Kidney epithelial cell (primary cell): ENCODE measurements around the gene MICAL3. TPM values are rescaled to one million over a fixed set of nuclear protein-coding genes. Genes with fewer than 3 reads are reported as not detected.

Experiments
- DNase-seq: peaks from one replicate; pipeline ENCODE4 v3.0.0-alpha.2; 2010; ENCODE audit warnings: low read depth
- H3K27me3 ChIP-seq: 2 replicates; pipeline ENCODE4 v1.6.0; 2011; ENCODE audit warnings: low read length; ENCODE audit not compliant: control insufficient read depth, insufficient read depth
- H3K36me3 ChIP-seq: 2 replicates; pipeline ENCODE4 v1.5.1; 2011; ENCODE audit warnings: low read length; ENCODE audit not compliant: control insufficient read depth, insufficient read depth
- H3K4me3 ChIP-seq: 2 replicates; pipeline ENCODE4 v1.5.1; 2011; ENCODE audit warnings: low read depth, mild to moderate bottlenecking, control low read depth, low read length
- total RNA-seq: library from RNA; depleted of rRNA; stranded (reverse); fragments of >200 nt; gene quantifications from 2 replicates; pipeline ENCODE4 v1.2.3, GENCODE V29; 2015
- TF ChIP-seq, protein P1 (sequence below): IDR thresholded peaks from 2 replicates; pipeline ENCODE4 v1.5.1; 2011; ENCODE audit warnings: mild to moderate bottlenecking, moderate library complexity, low read length, control low read depth, inconsistent platforms; ENCODE audit not compliant: insufficient read depth, poor library complexity, severe bottlenecking

The MICAL3 gene
- total RNA-seq, 1 donor from 2014 or later, result 38.9 TPM

DNA sequence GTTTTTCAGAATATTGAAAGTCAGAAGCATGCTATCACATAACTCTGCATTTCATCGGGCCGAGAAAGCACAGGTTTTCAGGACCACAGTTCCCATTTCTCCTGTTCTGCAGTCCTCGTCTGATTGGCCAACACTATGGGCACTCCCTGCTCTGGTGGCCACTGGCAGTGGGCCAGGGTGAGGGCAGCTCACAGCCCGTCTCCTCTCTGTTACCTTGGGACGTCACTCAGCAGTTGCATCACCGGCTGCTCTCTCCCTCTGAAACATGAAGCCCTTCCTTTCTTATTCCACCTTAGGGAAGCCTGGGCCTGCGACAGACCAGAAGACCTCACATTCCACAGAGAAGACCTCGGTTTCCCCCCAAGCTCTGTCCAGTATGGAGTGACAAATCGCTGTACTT lies 11.4 kb upstream of the MICAL3 start:
- no peaks in the 10 kb centered on the region for H3K36me3 ChIP-seq
- H3K27me3 ChIP-seq, result no peaks in the 10 kb centered on the region
- TF ChIP-seq, protein P1, sequence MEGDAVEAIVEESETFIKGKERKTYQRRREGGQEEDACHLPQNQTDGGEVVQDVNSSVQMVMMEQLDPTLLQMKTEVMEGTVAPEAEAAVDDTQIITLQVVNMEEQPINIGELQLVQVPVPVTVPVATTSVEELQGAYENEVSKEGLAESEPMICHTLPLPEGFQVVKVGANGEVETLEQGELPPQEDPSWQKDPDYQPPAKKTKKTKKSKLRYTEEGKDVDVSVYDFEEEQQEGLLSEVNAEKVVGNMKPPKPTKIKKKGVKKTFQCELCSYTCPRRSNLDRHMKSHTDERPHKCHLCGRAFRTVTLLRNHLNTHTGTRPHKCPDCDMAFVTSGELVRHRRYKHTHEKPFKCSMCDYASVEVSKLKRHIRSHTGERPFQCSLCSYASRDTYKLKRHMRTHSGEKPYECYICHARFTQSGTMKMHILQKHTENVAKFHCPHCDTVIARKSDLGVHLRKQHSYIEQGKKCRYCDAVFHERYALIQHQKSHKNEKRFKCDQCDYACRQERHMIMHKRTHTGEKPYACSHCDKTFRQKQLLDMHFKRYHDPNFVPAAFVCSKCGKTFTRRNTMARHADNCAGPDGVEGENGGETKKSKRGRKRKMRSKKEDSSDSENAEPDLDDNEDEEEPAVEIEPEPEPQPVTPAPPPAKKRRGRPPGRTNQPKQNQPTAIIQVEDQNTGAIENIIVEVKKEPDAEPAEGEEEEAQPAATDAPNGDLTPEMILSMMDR, result no peak
- no peak overlapping the region for H3K4me3 ChIP-seq
- DNase-seq, result no peak

DNA sequence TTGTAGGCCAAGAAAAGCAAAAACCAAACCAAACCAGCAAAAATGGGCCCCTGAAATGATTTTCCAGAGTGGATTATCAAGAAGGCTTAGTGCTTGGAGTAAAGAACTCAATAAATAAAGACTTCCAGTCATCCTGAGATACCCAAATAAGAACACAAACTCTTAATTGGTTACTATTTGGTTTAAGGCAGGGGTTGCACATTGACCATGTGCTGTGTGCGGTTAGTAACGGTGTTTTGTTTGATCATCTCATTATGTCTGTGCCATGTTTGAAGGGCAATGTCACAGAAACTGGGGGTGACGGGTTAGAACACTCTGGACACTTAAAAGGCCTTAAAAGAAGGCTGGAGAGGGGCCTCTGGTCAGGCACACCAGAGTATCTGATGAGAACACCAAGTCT lies 9.7 kb upstream of the MICAL3 start:
- H3K4me3 ChIP-seq, result no peak overlapping the region
- DNase-seq, result no peak
- TF ChIP-seq, protein P1, result no peak
- no peaks in the 10 kb centered on the region for H3K27me3 ChIP-seq
- no peaks in the 10 kb centered on the region for H3K36me3 ChIP-seq

DNA sequence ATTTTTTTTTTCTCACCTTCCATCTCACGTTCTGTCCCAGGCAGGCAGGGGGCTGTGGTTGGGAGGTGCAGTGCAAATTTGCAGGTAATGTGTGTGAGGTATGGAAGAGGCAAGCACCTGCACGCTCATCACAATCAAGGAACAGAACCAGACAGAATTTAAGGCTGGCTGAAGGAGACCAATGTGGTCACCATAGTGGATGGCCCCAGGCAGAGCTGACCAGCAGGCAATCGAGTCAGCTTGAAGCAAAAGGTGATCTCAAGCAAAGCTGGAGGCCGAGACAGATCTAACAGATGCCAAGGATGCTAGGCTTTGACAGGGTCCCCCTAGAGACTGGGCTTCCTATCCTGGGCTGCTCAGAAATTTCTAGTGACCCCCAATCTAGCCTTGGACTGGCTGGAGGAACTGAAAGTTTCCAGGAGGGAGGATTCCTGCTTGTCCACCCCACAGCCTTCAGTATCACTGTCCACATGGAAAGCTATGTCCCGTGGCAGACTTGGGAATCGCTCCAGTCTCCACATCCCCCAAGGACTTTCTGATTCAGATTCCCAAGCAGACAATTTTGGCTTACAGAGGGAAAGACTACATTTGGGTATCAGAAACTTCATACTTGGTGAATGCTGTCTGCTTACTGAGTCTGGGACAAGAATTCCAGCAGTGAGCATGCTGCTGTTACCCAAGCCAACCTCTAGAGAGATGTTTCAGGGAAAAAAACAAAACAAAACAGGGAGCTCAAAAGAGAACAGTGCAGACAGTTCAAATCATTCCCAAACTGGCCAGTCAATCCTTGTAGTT lies 9.0 kb upstream of the MICAL3 start:
- Histone ChIP-seq H3K4me3 (no peak overlapping the region), H3K36me3 (no peaks in the 10 kb centered on the region), H3K27me3 (no peaks in the 10 kb centered on the region)
- DNase-seq, result no peak
- TF ChIP-seq, protein P1, result peak; percentile 14

DNA sequence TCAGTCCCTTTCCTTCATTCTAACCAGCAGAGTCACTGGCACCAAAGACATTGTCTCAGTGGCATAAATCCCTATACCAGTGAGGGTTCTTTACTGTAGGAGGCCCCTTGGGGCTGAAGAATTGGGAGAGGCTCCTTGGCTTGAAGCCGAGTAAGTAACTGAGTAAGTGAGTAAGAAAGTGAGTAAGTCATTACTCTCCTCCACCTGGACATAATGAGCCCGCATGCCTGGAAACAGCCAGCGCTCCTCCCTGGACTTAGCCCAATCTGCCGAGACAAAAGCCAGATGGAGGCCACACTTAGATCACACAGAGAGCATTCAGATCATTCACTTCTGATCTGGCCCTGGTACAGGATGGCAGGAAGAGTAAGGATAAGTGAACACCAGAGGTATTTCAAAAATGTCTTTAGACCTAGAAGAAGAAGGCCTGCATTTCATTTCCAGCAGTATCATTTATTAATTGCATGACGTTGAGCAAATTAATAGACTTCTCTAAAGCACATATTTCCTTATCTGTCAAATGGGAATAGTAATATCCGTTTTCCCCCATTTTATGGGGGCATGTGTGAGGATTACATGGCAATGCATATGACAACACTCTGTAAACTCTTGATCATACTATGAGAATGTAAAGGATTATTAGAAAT lies 8.2 kb upstream of the MICAL3 start:
- no peaks in the 10 kb centered on the region for H3K36me3 ChIP-seq
- H3K4me3 ChIP-seq, result no peak overlapping the region
- DNase-seq, result peak; percentile 82
- TF ChIP-seq, protein P1, result no peak
- no peaks in the 10 kb centered on the region for H3K27me3 ChIP-seq

DNA sequence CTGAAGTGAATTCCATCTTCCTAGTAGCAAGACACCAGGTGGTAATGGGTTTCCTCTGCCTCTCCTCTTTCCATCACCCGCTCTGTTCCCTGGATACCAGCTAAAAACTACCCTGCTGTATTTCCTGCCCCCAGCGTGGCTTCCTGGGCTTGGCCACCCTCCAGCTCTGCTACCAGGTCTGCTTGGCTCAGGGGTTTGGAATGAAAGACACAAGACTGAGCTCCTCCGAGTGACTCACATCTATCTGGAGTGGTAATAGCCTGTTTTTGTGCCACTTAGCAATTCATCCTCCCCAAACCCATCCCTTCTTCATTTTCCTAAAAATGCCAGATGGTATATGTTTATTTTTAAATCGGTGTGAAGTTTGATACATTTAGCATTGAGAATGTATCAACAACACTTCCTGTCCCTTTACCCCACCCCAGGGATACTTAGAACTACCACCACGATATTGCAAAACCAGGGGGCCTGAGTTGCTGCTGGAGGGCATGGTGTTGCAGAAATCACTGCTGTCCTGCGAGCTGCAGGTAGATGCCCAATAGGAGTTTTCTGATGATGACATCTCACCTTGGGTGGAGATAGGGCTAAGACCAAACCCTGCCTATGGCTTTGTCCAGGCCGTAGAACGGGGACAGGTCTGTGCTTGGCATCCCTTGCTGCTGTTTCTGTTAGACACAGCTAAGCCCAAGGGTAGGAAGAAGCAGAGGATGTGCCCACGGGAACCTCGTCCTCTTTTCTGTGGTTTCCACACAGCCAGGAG lies 7.5 kb upstream of the MICAL3 start:
- Histone ChIP-seq H3K36me3 (no peaks in the 10 kb centered on the region), H3K27me3 (no peaks in the 10 kb centered on the region), H3K4me3 (no peak overlapping the region)
- peak; percentile 94 for DNase-seq
- TF ChIP-seq, protein P1, result no peak
